IMR-90 (cell line): ENCODE results near the gene TTC28. TPM values are rescaled to one million over a fixed set of nuclear protein-coding genes. Genes with fewer than 3 reads are reported as not detected.

Experiments used
- ATAC-seq: fragments of 200-7000 bp; cut with Tn5 transposase; 2 replicates; pipeline ENCODE4 v1.9.1; 2020; ENCODE audit warnings: low read depth, mild to moderate bottlenecking, moderate library complexity
- BruUV-seq: library from RNA; stranded (reverse); fragments of 400-500 nt; replicated peaks from 2 replicates; lab custom pipeline; 2021; lab: Mats Ljungman, UMichigan
- CTCF ChIA-PET: fragments of 300-600 bp; formaldehyde crosslinking; extraction: SDS; loops from one replicate; lab custom pipeline; 2021; ENCODE audit warnings: antibody characterized with exemption; lab: Yijun Ruan, JAX
- POLR2A ChIA-PET: fragments of 300-600 bp; sonication (Branson Sonifier 250); formaldehyde crosslinking; loops from one replicate; lab custom pipeline; 2022; ENCODE audit warnings: antibody characterized with exemption; ENCODE audit not compliant: unreplicated experiment; lab: Charles Lee
- DNase-seq: peaks from one replicate; pipeline ENCODE4 v3.0.0; 2013
- H2AFZ ChIP-seq: replicated peaks from 2 replicates; pipeline ENCODE3; 2013; ENCODE audit warnings: low read length, mild to moderate bottlenecking; ENCODE audit not compliant: poor library complexity
- H2AK5ac ChIP-seq: 2 replicates; pipeline ENCODE4 v1.6.1; 2013; ENCODE audit warnings: low read depth, low read length, inconsistent platforms
- H2AK9ac ChIP-seq: replicated peaks from 2 replicates; pipeline ENCODE3; 2013; ENCODE audit warnings: mild to moderate bottlenecking, low read depth, low read length, moderate library complexity; ENCODE audit not compliant: poor library complexity
- H2BK120ac ChIP-seq: 2 replicates; pipeline ENCODE4 v1.6.1; 2013; ENCODE audit warnings: low read depth, low read length, inconsistent platforms
- H2BK15ac ChIP-seq: 3 replicates; pipeline ENCODE4 v1.6.1; 2013; ENCODE audit warnings: low read depth, low read length, inconsistent platforms
- H2BK20ac ChIP-seq: 2 replicates; pipeline ENCODE4 v1.6.1; 2013; ENCODE audit warnings: low read depth, mild to moderate bottlenecking, inconsistent platforms, low read length, moderate library complexity
- H2BK5ac ChIP-seq: 2 replicates; pipeline ENCODE4 v1.6.1; 2013; ENCODE audit warnings: mild to moderate bottlenecking, low read depth, low read length, inconsistent platforms; ENCODE audit not compliant: poor library complexity, severe bottlenecking
- H3K14ac ChIP-seq: replicated peaks from 2 replicates; pipeline ENCODE4 v1.6.1; 2013; ENCODE audit warnings: low read depth, low read length, inconsistent platforms
- H3K18ac ChIP-seq: 2 replicates; pipeline ENCODE4 v1.6.1; 2013; ENCODE audit warnings: low read depth, low read length, control low read depth
- H3K23ac ChIP-seq: 2 replicates; pipeline ENCODE4 v1.6.1; 2013; ENCODE audit warnings: low read depth, low read length, inconsistent platforms
- H3K27ac ChIP-seq: 2 replicates; pipeline ENCODE4 v1.5.1; 2013; ENCODE audit warnings: mild to moderate bottlenecking, control low read depth, low read length; ENCODE audit not compliant: insufficient read depth
- H3K27me3 ChIP-seq: 2 replicates; pipeline ENCODE4 v1.6.1; 2013; ENCODE audit warnings: low read length; ENCODE audit not compliant: control insufficient read depth, insufficient read depth
- H3K36me3 ChIP-seq: 2 replicates; pipeline ENCODE4 v1.6.1; 2013; ENCODE audit warnings: low read length, mixed read lengths; ENCODE audit not compliant: control insufficient read depth, insufficient read depth
- H3K4ac ChIP-seq: 2 replicates; pipeline ENCODE4 v1.6.1; 2013; ENCODE audit warnings: low read depth, low read length, inconsistent platforms
- H3K4me1 ChIP-seq: 2 replicates; pipeline ENCODE4 v1.6.1; 2013; ENCODE audit warnings: low read length, mixed read lengths; ENCODE audit not compliant: control insufficient read depth, insufficient read depth
- H3K4me2 ChIP-seq: 2 replicates; pipeline ENCODE4 v1.6.1; 2013; ENCODE audit warnings: low read depth, mild to moderate bottlenecking, control low read depth, low read length, moderate library complexity
- H3K4me3 ChIP-seq: 2 replicates; pipeline ENCODE4 v1.5.1; 2013; ENCODE audit warnings: low read depth, mild to moderate bottlenecking, control low read depth, low read length, moderate library complexity; ENCODE audit not compliant: insufficient read depth
- H3K56ac ChIP-seq: 2 replicates; pipeline ENCODE4 v1.6.1; 2013; ENCODE audit warnings: low read length, inconsistent platforms; ENCODE audit not compliant: insufficient read depth; ENCODE audit errors: extremely low read depth
- H3K79me1 ChIP-seq, 2 experiments: 2 replicates each; pipeline ENCODE4 v1.6.1; 2013; ENCODE audit warnings: low read length in 2 of 2, inconsistent platforms in 1 of 2, low read depth in 1 of 2
- H3K9ac ChIP-seq: 2 replicates; pipeline ENCODE4 v1.6.1; 2013; ENCODE audit warnings: low read depth, low read length, control low read depth
- H3K9me1 ChIP-seq: 2 replicates; pipeline ENCODE4 v1.6.1; 2013; ENCODE audit warnings: low read length, inconsistent platforms; ENCODE audit not compliant: insufficient read depth
- H3K9me3 ChIP-seq: 2 replicates; pipeline ENCODE4 v1.6.1; 2013; ENCODE audit warnings: low read length; ENCODE audit not compliant: control insufficient read depth, insufficient read depth
- H4K20me1 ChIP-seq: 2 replicates; pipeline ENCODE4 v1.6.1; 2013; ENCODE audit warnings: low read length, inconsistent platforms; ENCODE audit not compliant: insufficient read depth
- H4K5ac ChIP-seq: 2 replicates; pipeline ENCODE4 v1.6.1; 2013; ENCODE audit warnings: mild to moderate bottlenecking, low read depth, low read length, control low read depth
- H4K8ac ChIP-seq, 2 experiments: 2 replicates each; pipeline ENCODE4 v1.6.1; 2013; ENCODE audit warnings: low read depth in 2 of 2, low read length in 2 of 2, control low read depth in 1 of 2, inconsistent platforms in 1 of 2
- H4K91ac ChIP-seq: 2 replicates; pipeline ENCODE4 v1.6.1; 2013; ENCODE audit warnings: low read depth, low read length, inconsistent platforms; ENCODE audit not compliant: insufficient read depth
- CEBPB ChIP-seq: IDR thresholded peaks from 2 replicates; pipeline ENCODE4 v1.6.1; 2012; ENCODE audit warnings: low read depth, low read length, improper control_type of control experiment
- CHD1 ChIP-seq: IDR thresholded peaks from 2 replicates; pipeline ENCODE4 v1.6.1; 2012; ENCODE audit warnings: low read depth, low read length, improper control_type of control experiment
- MAFK ChIP-seq: IDR thresholded peaks from 2 replicates; pipeline ENCODE4 v1.6.1; 2012; ENCODE audit warnings: low read depth, low read length, improper control_type of control experiment
- MAZ ChIP-seq: IDR thresholded peaks from 2 replicates; pipeline ENCODE4 v1.6.1; 2012; ENCODE audit warnings: low read depth, mild to moderate bottlenecking, low read length, improper control_type of control experiment, moderate library complexity, borderline replicate concordance
- NFE2L2 ChIP-seq: fragments of 150-350 bp; IDR thresholded peaks from 2 replicates; pipeline ENCODE4 v1.6.1; 2016; ENCODE audit warnings: low read depth, mild to moderate bottlenecking, low read length
- RCOR1 ChIP-seq: IDR thresholded peaks from 2 replicates; pipeline ENCODE4 v1.6.1; 2012; ENCODE audit warnings: mild to moderate bottlenecking, low read length, improper control_type of control experiment; ENCODE audit not compliant: insufficient replicate concordance
- RFX5 ChIP-seq: IDR thresholded peaks from 2 replicates; pipeline ENCODE4 v1.8.0; 2012; ENCODE audit warnings: low read depth, mild to moderate bottlenecking, low read length, moderate library complexity
- SMC3 ChIP-seq: fragments of 150-350 bp; IDR thresholded peaks from 2 replicates; pipeline ENCODE4 v1.6.1; 2016; ENCODE audit warnings: low read depth, mild to moderate bottlenecking, antibody characterized with exemption, low read length, moderate library complexity
- WGBS, 2 experiments: methylation state at CpG; one replicate each; pipeline versions ENCODE4 v1.1.5 to v1.1.7; 2013; ENCODE audit warnings: missing lambda C conversion rate in 2 of 2; ENCODE audit not compliant: insufficient read length in 1 of 2; ENCODE audit errors: extremely low coverage in 2 of 2; 5-methylcytosine and 5-hydroxymethylcytosine counted together
- dilution Hi-C: fragments of 300-500 bp; cut with HindIII; formaldehyde crosslinking; loops from one replicate; pipeline ENCODE4 v1.14.3; 2018; ENCODE audit warnings: low sequenced_read_pairs; ENCODE audit not compliant: unreplicated experiment
- in situ Hi-C: fragments of 300-500 bp; cut with MboI; formaldehyde crosslinking; loops from 3 replicates; pipeline ENCODE4 v1.14.3; 2019; ENCODE audit warnings: low sequenced_read_pairs, inconsistent platforms, mixed read lengths
- intact Hi-C: fragments of 100-400 bp; cut with micrococcal nuclease; formaldehyde crosslinking; loops from 2 replicates; pipeline ENCODE4 v1.10.0; 2022
- polyA plus RNA-seq, 3 experiments: library from polyadenylated mRNA; depleted of rRNA; stranded (reverse); fragments of >200 nt; gene quantifications; 2 replicates each; pipeline ENCODE4 v1.2.3, GENCODE V29; 2012; ENCODE audit warnings: low replicate concordance in 1 of 3
- total RNA-seq: library from RNA; depleted of rRNA; stranded (reverse); fragments of >200 nt; gene quantifications from 2 replicates; pipeline ENCODE4 v1.2.3, GENCODE V29; 2012
- TF ChIP-seq, protein P1 (sequence below): fragments of 150-350 bp; IDR thresholded peaks from 2 replicates; pipeline ENCODE4 v1.6.1; 2017; ENCODE audit warnings: mild to moderate bottlenecking, antibody characterized with exemption, low read length, low read depth
- TF ChIP-seq, protein P2 (sequence below): conservative IDR thresholded peaks from 2 replicates; pipeline ENCODE4 v1.5.1; 2012; ENCODE audit warnings: mild to moderate bottlenecking, low read depth, low read length, improper control_type of control experiment
- TF ChIP-seq, protein P3 (sequence below): fragments of 150-350 bp; IDR thresholded peaks from 2 replicates; pipeline ENCODE4 v1.6.1; 2016; ENCODE audit warnings: low read depth, mild to moderate bottlenecking, low read length, moderate library complexity, borderline replicate concordance

The TTC28 gene
- total and polyA plus RNA-seq, 2 of the 4 experiments (the other 2 are of a cell fraction) = 5.6 to 13.3 TPM

DNA sequence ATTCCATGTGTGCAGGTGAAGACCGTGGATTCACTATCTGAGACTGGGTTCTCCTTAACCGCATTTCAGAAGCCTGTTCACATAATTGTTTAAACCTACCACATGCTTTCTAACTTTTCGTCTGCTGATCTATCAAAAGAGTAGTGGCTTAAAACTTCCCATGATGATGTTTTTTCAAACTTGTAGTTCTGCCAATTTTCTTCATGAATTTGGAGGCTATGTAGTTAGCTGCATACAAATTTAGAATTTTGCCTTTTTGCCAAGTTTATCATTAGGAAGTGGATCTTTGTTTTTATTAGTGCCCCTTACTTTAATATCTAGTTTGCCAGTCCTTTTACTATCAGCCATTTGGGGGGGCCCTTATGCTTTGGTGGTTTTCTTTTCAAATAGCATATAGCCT is 703.1 kb downstream of the TTC28 start:
- CTCF ChIA-PET = no interaction called here

More for the DNA sequence above, 703.1 kb downstream of the TTC28 start:
- Histone ChIP-seq H3K27ac (no peak overlapping the region), H3K79me1 (peaks cover 3 to 4% of the 10 kb centered on the region in 2 experiments; a peak in 2 of 4 replicates), H3K4ac (no peak overlapping the region), H3K4me3 (no peak overlapping the region), H2BK5ac (no peak overlapping the region), H2AFZ (no peak overlapping the region), H2BK15ac (no peak overlapping the region), H3K23ac (no peak overlapping the region), H3K9me1 (peaks cover 7% of the 10 kb centered on the region), H2AK9ac (no peak overlapping the region), H4K20me1 (no peaks in the 10 kb centered on the region), H3K4me2 (no peak overlapping the region), H2AK5ac (no peak overlapping the region), H3K27me3 (no peaks in the 10 kb centered on the region), H3K18ac (no peak overlapping the region), H3K9ac (no peak overlapping the region), H4K91ac (no peak overlapping the region), H3K9me3 (no peaks in the 10 kb centered on the region), H4K5ac (no peak overlapping the region), H2BK120ac (no peak overlapping the region), H2BK20ac (no peak overlapping the region), H4K8ac (no peak overlapping the region), H3K36me3 (peaks cover 4% of the 10 kb centered on the region; the same call in 1 of the 2 replicates), H3K14ac (no peak overlapping the region), H3K4me1 (peaks cover 4% of the 10 kb centered on the region), H3K56ac (no peak overlapping the region)
- in situ Hi-C loops = no loop called here
- no CpG with 5 or more reads among the region's 3 CpGs for WGBS, 2 experiments
- no peak for DNase-seq
- dilution Hi-C loops = no loop called here
- TF ChIP-seq, protein P1, sequence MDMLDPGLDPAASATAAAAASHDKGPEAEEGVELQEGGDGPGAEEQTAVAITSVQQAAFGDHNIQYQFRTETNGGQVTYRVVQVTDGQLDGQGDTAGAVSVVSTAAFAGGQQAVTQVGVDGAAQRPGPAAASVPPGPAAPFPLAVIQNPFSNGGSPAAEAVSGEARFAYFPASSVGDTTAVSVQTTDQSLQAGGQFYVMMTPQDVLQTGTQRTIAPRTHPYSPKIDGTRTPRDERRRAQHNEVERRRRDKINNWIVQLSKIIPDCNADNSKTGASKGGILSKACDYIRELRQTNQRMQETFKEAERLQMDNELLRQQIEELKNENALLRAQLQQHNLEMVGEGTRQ = no peak
- TF ChIP-seq MAFK = no peak
- no peak for TF ChIP-seq MAZ
- TF ChIP-seq RFX5 = no peak
- no peak for TF ChIP-seq RCOR1
- TF ChIP-seq, protein P2, sequence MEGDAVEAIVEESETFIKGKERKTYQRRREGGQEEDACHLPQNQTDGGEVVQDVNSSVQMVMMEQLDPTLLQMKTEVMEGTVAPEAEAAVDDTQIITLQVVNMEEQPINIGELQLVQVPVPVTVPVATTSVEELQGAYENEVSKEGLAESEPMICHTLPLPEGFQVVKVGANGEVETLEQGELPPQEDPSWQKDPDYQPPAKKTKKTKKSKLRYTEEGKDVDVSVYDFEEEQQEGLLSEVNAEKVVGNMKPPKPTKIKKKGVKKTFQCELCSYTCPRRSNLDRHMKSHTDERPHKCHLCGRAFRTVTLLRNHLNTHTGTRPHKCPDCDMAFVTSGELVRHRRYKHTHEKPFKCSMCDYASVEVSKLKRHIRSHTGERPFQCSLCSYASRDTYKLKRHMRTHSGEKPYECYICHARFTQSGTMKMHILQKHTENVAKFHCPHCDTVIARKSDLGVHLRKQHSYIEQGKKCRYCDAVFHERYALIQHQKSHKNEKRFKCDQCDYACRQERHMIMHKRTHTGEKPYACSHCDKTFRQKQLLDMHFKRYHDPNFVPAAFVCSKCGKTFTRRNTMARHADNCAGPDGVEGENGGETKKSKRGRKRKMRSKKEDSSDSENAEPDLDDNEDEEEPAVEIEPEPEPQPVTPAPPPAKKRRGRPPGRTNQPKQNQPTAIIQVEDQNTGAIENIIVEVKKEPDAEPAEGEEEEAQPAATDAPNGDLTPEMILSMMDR = no peak
- no peak for TF ChIP-seq CEBPB
- TF ChIP-seq, protein P3, sequence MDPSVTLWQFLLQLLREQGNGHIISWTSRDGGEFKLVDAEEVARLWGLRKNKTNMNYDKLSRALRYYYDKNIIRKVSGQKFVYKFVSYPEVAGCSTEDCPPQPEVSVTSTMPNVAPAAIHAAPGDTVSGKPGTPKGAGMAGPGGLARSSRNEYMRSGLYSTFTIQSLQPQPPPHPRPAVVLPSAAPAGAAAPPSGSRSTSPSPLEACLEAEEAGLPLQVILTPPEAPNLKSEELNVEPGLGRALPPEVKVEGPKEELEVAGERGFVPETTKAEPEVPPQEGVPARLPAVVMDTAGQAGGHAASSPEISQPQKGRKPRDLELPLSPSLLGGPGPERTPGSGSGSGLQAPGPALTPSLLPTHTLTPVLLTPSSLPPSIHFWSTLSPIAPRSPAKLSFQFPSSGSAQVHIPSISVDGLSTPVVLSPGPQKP = no peak
- no peak for TF ChIP-seq CHD1
- no peak for TF ChIP-seq SMC3
- TF ChIP-seq NFE2L2 = no peak
- POLR2A ChIA-PET = no interaction called here
- no peak for ATAC-seq
- BruUV-seq = no TSS peak
- intact Hi-C loops = no loop called here
